HEK293 (cell line): Measurements from ENCODE around the gene MYBPC3.

Experiments used
- ATF2 ChIP-seq: fragments of 450-650 bp; formaldehyde crosslinking; IDR thresholded peaks from 2 replicates; pipeline ENCODE4 v1.5.1; 2016; ENCODE audit warnings: missing biosample characterization, missing genetic modification characterization, low read depth
- CTCF ChIP-seq: fragments of 450-650 bp; formaldehyde crosslinking; IDR thresholded peaks from 2 replicates; pipeline ENCODE4 v1.5.1; 2016; ENCODE audit warnings: missing biosample characterization, missing genetic modification characterization
- ELK4 ChIP-seq: IDR thresholded peaks from 2 replicates; pipeline ENCODE4 v1.6.1; 2011; ENCODE audit warnings: mild to moderate bottlenecking, low read depth, low read length, borderline replicate concordance
- REPIN1 ChIP-seq: fragments of 450-650 bp; formaldehyde crosslinking; IDR thresholded peaks from 2 replicates; pipeline ENCODE4 v1.5.1; 2017; ENCODE audit warnings: missing biosample characterization, missing genetic modification characterization, low read depth
- ZBTB26 ChIP-seq: fragments of 450-650 bp; formaldehyde crosslinking; optimal IDR thresholded peaks from 2 replicates; pipeline ENCODE3; 2016; ENCODE audit warnings: missing biosample characterization, mild to moderate bottlenecking, missing genetic modification characterization
- ZBTB48 ChIP-seq: fragments of 450-650 bp; formaldehyde crosslinking; IDR thresholded peaks from 2 replicates; pipeline ENCODE4 v1.5.1; 2016; ENCODE audit warnings: missing biosample characterization, missing genetic modification characterization
- ZBTB7A ChIP-seq: fragments of 450-650 bp; formaldehyde crosslinking; IDR thresholded peaks from 2 replicates; pipeline ENCODE4 v1.5.1; 2016; ENCODE audit warnings: low read depth, missing biosample characterization, missing genetic modification characterization
- ZFP3 ChIP-seq: fragments of 450-650 bp; formaldehyde crosslinking; IDR thresholded peaks from 2 replicates; pipeline ENCODE4 v1.5.1; 2016; ENCODE audit warnings: low read depth, missing biosample characterization, missing genetic modification characterization
- ZFP69B ChIP-seq: fragments of 450-650 bp; formaldehyde crosslinking; IDR thresholded peaks from 2 replicates; pipeline ENCODE4 v1.5.1; 2016; ENCODE audit warnings: missing biosample characterization, missing genetic modification characterization
- ZNF10 ChIP-seq: fragments of 450-650 bp; formaldehyde crosslinking; IDR thresholded peaks from 2 replicates; pipeline ENCODE4 v1.5.1; 2017; ENCODE audit warnings: missing biosample characterization, missing genetic modification characterization
- ZNF248 ChIP-seq: fragments of 450-650 bp; formaldehyde crosslinking; IDR thresholded peaks from 2 replicates; pipeline ENCODE4 v1.5.1; 2017; ENCODE audit warnings: missing biosample characterization, missing genetic modification characterization
- ZNF274 ChIP-seq, 2 experiments: fragments of 200-500 bp in 1 of 2; fragments of 450-650 bp in 1 of 2; sonication (Bioruptor generic) in 1 of 2; formaldehyde crosslinking in 1 of 2; IDR thresholded peaks; 2 replicates each; pipeline versions ENCODE4 v1.5.1 to v1.6.1; 2014 to 2016; ENCODE audit warnings: borderline replicate concordance in 1 of 2, inconsistent platforms in 1 of 2, low read length in 1 of 2, missing biosample characterization in 1 of 2, missing genetic modification characterization in 1 of 2
- ZNF398 ChIP-seq: fragments of 450-650 bp; formaldehyde crosslinking; IDR thresholded peaks from 2 replicates; pipeline ENCODE4 v1.5.1; 2017; ENCODE audit warnings: missing biosample characterization, missing genetic modification characterization
- ZNF785 ChIP-seq: fragments of 450-650 bp; formaldehyde crosslinking; IDR thresholded peaks from 2 replicates; pipeline ENCODE4 v1.5.1; 2016; ENCODE audit warnings: missing biosample characterization, missing genetic modification characterization

- no peak for TF ChIP-seq CTCF (tag by site-specific recombination)
- TF ChIP-seq ZFP3 (tag by site-specific recombination): no peak
- no peak for TF ChIP-seq REPIN1 (tag by site-specific recombination)
- TF ChIP-seq ZNF10 (tag by site-specific recombination): no peak
- no peak for TF ChIP-seq ZBTB7A (tag by site-specific recombination)
- TF ChIP-seq ELK4: no peak
- no peak for TF ChIP-seq ZNF398 (tag by site-specific recombination)
- TF ChIP-seq ZNF248 (tag by site-specific recombination): no peak
- TF ChIP-seq ZNF785 (tag by site-specific recombination): no peak
- TF ChIP-seq ZBTB26 (tag by site-specific recombination): no peak
- TF ChIP-seq ZBTB48 (tag by site-specific recombination): no peak
- no peak for TF ChIP-seq ZNF274 (IDR thresholded peaks at IDR 0.05; ENCODE audit: low read length)
- TF ChIP-seq ZNF274 (tag by site-specific recombination; IDR thresholded peaks at IDR 0.05; ENCODE audit: borderline replicate concordance): no peak
- no peak for TF ChIP-seq ZFP69B (tag by site-specific recombination)
- no peak for TF ChIP-seq ATF2 (tag by site-specific recombination)
Measured at GRCh38 chr11:47332303-47332711, 20.2 kb downstream of the MYBPC3 start.
